Endothelial cell of umbilical vein (primary cell): ENCODE data around the gene CNTNAP2.

ENCODE experiments used
- EZH2 ChIP-seq: IDR thresholded peaks from 2 replicates; pipeline ENCODE4 v1.6.1; 2012; ENCODE audit warnings: borderline replicate concordance, low read depth, mild to moderate bottlenecking, moderate library complexity, low read length, inconsistent platforms; ENCODE audit not compliant: severe bottlenecking
- FOS ChIP-seq: IDR thresholded peaks from 2 replicates; pipeline ENCODE4 v1.6.1; 2011; ENCODE audit warnings: mild to moderate bottlenecking, low read length, moderate library complexity, borderline replicate concordance; ENCODE audit not compliant: insufficient read depth
- JUN ChIP-seq: IDR thresholded peaks from 2 replicates; pipeline ENCODE4 v1.6.1; 2011; ENCODE audit warnings: borderline replicate concordance, low read depth; ENCODE audit not compliant: insufficient read length, insufficient read depth
- MYC ChIP-seq: IDR thresholded peaks from one replicate; pipeline ENCODE4 v1.6.1; 2011; ENCODE audit warnings: mild to moderate bottlenecking, low read depth, low read length
- POLR2A ChIP-seq: IDR thresholded peaks from 2 replicates; pipeline ENCODE4 v1.6.1; 2012; ENCODE audit warnings: low read depth, mild to moderate bottlenecking, control low read depth, low read length
- POLR2AphosphoS5 ChIP-seq: IDR thresholded peaks from 2 replicates; pipeline ENCODE4 v1.6.1; 2012; ENCODE audit warnings: low read depth, mild to moderate bottlenecking, control low read depth, low read length, moderate library complexity; ENCODE audit not compliant: insufficient read depth
- TF ChIP-seq, protein P1 (sequence below), 2 donors: IDR thresholded peaks; 1 replicate in 1 of 2; 2 replicates in 1 of 2; pipeline ENCODE4 v1.5.1; 2011; ENCODE audit warnings: low read length in 2 of 2, mild to moderate bottlenecking in 2 of 2, moderate library complexity in 2 of 2, control low read depth in 1 of 2, inconsistent platforms in 1 of 2, low read depth in 1 of 2; ENCODE audit not compliant: insufficient read depth in 1 of 2; ENCODE audit errors: extremely low read depth in 1 of 2
- TF ChIP-seq, protein P2 (sequence below): IDR thresholded peaks from 2 replicates; pipeline ENCODE4 v1.6.1; 2011; ENCODE audit not compliant: insufficient read depth, insufficient read length

DNA sequence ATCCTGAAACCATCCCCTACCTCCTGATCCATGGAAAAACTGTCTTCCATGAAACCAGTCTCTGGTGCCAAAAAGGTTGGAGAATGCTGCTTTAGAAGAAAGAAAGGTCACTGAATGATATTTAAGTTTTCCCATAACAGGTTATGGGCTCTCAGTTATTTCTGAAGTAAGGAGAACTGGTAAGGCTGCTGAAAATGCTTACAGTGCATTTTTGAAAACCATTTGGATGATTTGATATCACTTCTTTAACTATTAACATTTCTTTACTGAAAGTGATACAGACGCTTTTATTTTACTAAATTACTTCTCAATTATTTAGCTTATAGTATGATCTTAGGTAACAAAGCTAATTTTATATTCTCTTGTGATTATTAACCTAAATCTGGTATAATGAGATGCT is 1379.6 kb downstream of the CNTNAP2 start:
- TF ChIP-seq EZH2 (no peak), POLR2A (no peak), POLR2AphosphoS5 (no peak), FOS (no peak), MYC (no peak), JUN (no peak)
- TF ChIP-seq, protein P1, sequence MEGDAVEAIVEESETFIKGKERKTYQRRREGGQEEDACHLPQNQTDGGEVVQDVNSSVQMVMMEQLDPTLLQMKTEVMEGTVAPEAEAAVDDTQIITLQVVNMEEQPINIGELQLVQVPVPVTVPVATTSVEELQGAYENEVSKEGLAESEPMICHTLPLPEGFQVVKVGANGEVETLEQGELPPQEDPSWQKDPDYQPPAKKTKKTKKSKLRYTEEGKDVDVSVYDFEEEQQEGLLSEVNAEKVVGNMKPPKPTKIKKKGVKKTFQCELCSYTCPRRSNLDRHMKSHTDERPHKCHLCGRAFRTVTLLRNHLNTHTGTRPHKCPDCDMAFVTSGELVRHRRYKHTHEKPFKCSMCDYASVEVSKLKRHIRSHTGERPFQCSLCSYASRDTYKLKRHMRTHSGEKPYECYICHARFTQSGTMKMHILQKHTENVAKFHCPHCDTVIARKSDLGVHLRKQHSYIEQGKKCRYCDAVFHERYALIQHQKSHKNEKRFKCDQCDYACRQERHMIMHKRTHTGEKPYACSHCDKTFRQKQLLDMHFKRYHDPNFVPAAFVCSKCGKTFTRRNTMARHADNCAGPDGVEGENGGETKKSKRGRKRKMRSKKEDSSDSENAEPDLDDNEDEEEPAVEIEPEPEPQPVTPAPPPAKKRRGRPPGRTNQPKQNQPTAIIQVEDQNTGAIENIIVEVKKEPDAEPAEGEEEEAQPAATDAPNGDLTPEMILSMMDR (IDR thresholded peaks at IDR 0.05; ENCODE audit: extremely low read depth in 1 of 2, insufficient read depth in 1 of 2, low read depth in 1 of 2, low read length in 2 of 2): no peak
- TF ChIP-seq, protein P2, sequence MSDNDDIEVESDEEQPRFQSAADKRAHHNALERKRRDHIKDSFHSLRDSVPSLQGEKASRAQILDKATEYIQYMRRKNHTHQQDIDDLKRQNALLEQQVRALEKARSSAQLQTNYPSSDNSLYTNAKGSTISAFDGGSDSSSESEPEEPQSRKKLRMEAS: no peak
